Smooth muscle cell of the brain vasculature (primary cell): Measurements from ENCODE around the gene KRTAP13-2.
A peak's percentile ranks its signal among the peaks of the same experiment; 100 is the strongest.

Source experiments
- DNase-seq: peaks from one replicate; pipeline ENCODE4 v3.0.0-alpha.2; 2012; ENCODE audit warnings: low read depth, low spot score

Gene KRTAP13-2

GRCh38 chr21:30372139-30372770 lies at the start of gene KRTAP13-2:
Gene KRTAP13-2, minus strand, starts transcription at chr21:30372271. Its CDS starts 58 bp downstream, at chr21:30372213.
- no peak for DNase-seq

GRCh38 chr21:30415993-30416392 lies 43.9 kb upstream of the KRTAP13-2 start:
- DNase-seq, result no peak

- no peak for DNase-seq
These were observed 36.9 kb upstream of the KRTAP13-2 start for GRCh38 chr21:30408782-30409494.

GRCh38 chr21:30395731-30396130 lies 23.7 kb upstream of the KRTAP13-2 start, which contains the start of gene KRTAP13-1:
Gene KRTAP13-1, plus strand, starts transcription at chr21:30396031. Its CDS starts 56 bp downstream, at chr21:30396087.
- DNase-seq, result no peak

- DNase-seq, result no peak
These were observed 19.5 kb upstream of the KRTAP13-2 start for GRCh38 chr21:30391492-30392025.

- DNase-seq, result no peak
These were observed 10.1 kb upstream of the KRTAP13-2 start for GRCh38 chr21:30382201-30382600.

- no peak for DNase-seq
These were observed 16.2 kb downstream of the KRTAP13-2 start for GRCh38 chr21:30355906-30356305.

GRCh38 chr21:30354308-30355005 lies 17.6 kb downstream of the KRTAP13-2 start:
- DNase-seq, result no peak

- DNase-seq, result no peak
These were observed 20.5 kb downstream of the KRTAP13-2 start for GRCh38 chr21:30351534-30351933.

- DNase-seq, result no peak
These were observed 22.5 kb downstream of the KRTAP13-2 start for GRCh38 chr21:30349572-30349971.

GRCh38 chr21:30348506-30348905 lies 23.6 kb downstream of the KRTAP13-2 start, which contains the start of gene KRTAP23-1:
Gene KRTAP23-1, minus strand, starts transcription at chr21:30348606. Its CDS starts 0 bp downstream, at chr21:30348606.
- no peak for DNase-seq

- DNase-seq, result no peak
These were observed 27.1 kb downstream of the KRTAP13-2 start for GRCh38 chr21:30345014-30345413.

- peak; percentile 7 for DNase-seq
These were observed 31.1 kb downstream of the KRTAP13-2 start for GRCh38 chr21:30340714-30341573.

- no peak for DNase-seq
These were observed 33.4 kb downstream of the KRTAP13-2 start for GRCh38 chr21:30338717-30339116.

GRCh38 chr21:30337772-30338171 lies 34.3 kb downstream of the KRTAP13-2 start:
- no peak for DNase-seq

GRCh38 chr21:30337276-30337744 lies 34.8 kb downstream of the KRTAP13-2 start, which contains the start of gene KRTAP27-1:
Gene KRTAP27-1, minus strand, starts transcription at chr21:30337694. Its CDS starts 26 bp downstream, at chr21:30337668.
- no peak for DNase-seq

GRCh38 chr21:30336596-30336995 lies 35.5 kb downstream of the KRTAP13-2 start:
- no peak for DNase-seq

- DNase-seq, result no peak
These were observed 38.3 kb downstream of the KRTAP13-2 start for GRCh38 chr21:30333736-30334135.

- no peak for DNase-seq
These were observed 39.4 kb downstream of the KRTAP13-2 start for GRCh38 chr21:30332681-30333080.

GRCh38 chr21:30329203-30329875 lies 42.7 kb downstream of the KRTAP13-2 start:
- no peak for DNase-seq
